Caco-2 (cell line): ENCODE data around the gene C2orf78. TPM values are rescaled to one million over a fixed set of nuclear protein-coding genes. Genes with fewer than 3 reads are reported as not detected.
"Not testable (repeated sequence)": the region's sequence is repeated elsewhere in the genome, so short reads cannot be mapped to it uniquely, and the experiment has no call there.

Experiments used
- BruUV-seq: library from RNA; stranded (reverse); fragments of 400-500 nt; replicated peaks from 2 replicates; lab custom pipeline; 2021; lab: Mats Ljungman, UMichigan
- CTCF ChIA-PET: fragments of 300-600 bp; sonication (Branson Sonifier 250); formaldehyde crosslinking; loops from one replicate; lab custom pipeline; 2022; ENCODE audit warnings: antibody characterized with exemption; lab: Charles Lee
- POLR2A ChIA-PET: fragments of 300-600 bp; sonication (Branson Sonifier 250); formaldehyde crosslinking; loops from one replicate; lab custom pipeline; 2022; ENCODE audit warnings: antibody characterized with exemption; lab: Charles Lee
- DNase-seq, 2 experiments: peaks; one replicate each; pipeline versions ENCODE4 v3.0.0 to v3.0.0-alpha.2; 2020 to 2022
- H3K27me3 ChIP-seq: replicated peaks from 2 replicates; pipeline ENCODE4 v1.6.0; 2011; ENCODE audit warnings: low read length; ENCODE audit not compliant: control insufficient read depth, insufficient read depth
- H3K36me3 ChIP-seq: 2 replicates; pipeline ENCODE4 v1.5.1; 2011; ENCODE audit warnings: low read length; ENCODE audit not compliant: control insufficient read depth, insufficient read depth
- H3K4me1 ChIP-seq: fragments of 250-450 bp; sonication (Bioruptor Pico); 2 replicates; pipeline ENCODE4 v1.5.1; 2020; ENCODE audit warnings: mild to moderate bottlenecking
- H3K4me3 ChIP-seq: 2 replicates; pipeline ENCODE4 v1.5.1; 2011; ENCODE audit warnings: low read depth, mild to moderate bottlenecking, control low read depth, low read length
- H3K9me3 ChIP-seq: fragments of 250-450 bp; sonication (Bioruptor Pico); 2 replicates; pipeline ENCODE4 v1.5.1; 2020; ENCODE audit warnings: mild to moderate bottlenecking, moderate library complexity
- H3K27ac Mint-ChIP-seq: one replicate; pipeline ENCODE4 v1.8.0; 2022; ENCODE audit warnings: mixed read lengths; ENCODE audit not compliant: unreplicated experiment
- H3K27me3 Mint-ChIP-seq: one replicate; pipeline ENCODE4 v1.8.0; 2022; ENCODE audit warnings: mixed read lengths; ENCODE audit not compliant: insufficient read depth, unreplicated experiment
- H3K36me3 Mint-ChIP-seq: one replicate; pipeline ENCODE4 v1.8.0; 2022; ENCODE audit warnings: mild to moderate bottlenecking, mixed read lengths; ENCODE audit not compliant: insufficient read depth, unreplicated experiment
- H3K4me1 Mint-ChIP-seq: one replicate; pipeline ENCODE4 v1.8.0; 2022; ENCODE audit warnings: low read depth, mixed read lengths; ENCODE audit not compliant: unreplicated experiment
- H3K4me3 Mint-ChIP-seq: one replicate; pipeline ENCODE4 v1.8.0; 2022; ENCODE audit warnings: mild to moderate bottlenecking, moderate library complexity, mixed read lengths; ENCODE audit not compliant: unreplicated experiment
- H3K9me3 Mint-ChIP-seq: one replicate; pipeline ENCODE4 v1.8.0; 2022; ENCODE audit warnings: mixed read lengths; ENCODE audit not compliant: unreplicated experiment
- CTCF ChIP-seq, 2 experiments: fragments of 200-600 bp in 1 of 2; IDR thresholded peaks; 1 replicate in 1 of 2; 2 replicates in 1 of 2; pipeline versions ENCODE4 v1.5.1 to v1.8.0; 2011 to 2022; ENCODE audit warnings: antibody characterized with exemption in 1 of 2, control low read depth in 1 of 2, inconsistent platforms in 1 of 2, low read depth in 1 of 2, low read length in 1 of 2, mild to moderate bottlenecking in 1 of 2, moderate library complexity in 1 of 2; ENCODE audit not compliant: insufficient read depth in 1 of 2, severe bottlenecking in 1 of 2, unreplicated experiment in 1 of 2
- intact Hi-C: fragments of 100-400 bp; cut with micrococcal nuclease; formaldehyde crosslinking; loops from one replicate; pipeline ENCODE4 v1.10.0; 2022; ENCODE audit not compliant: unreplicated experiment
- total RNA-seq: library from RNA; stranded (reverse); gene quantifications from 2 replicates; pipeline ENCODE4 v1.2.3, GENCODE V29; 2022

Gene C2orf78
- total RNA-seq, 1 experiment from 2014 or later, result not detected

- Mint-ChIP-seq H3K27ac (peak overlapping the region; percentile 89), H3K27me3 (no peaks in the 10 kb centered on the region), H3K4me3 (peak overlapping the region; percentile 93), H3K9me3 (no peaks in the 10 kb centered on the region), H3K36me3 (no peaks in the 10 kb centered on the region), H3K4me1 (peaks cover 6% of the 10 kb centered on the region)
- no peak for TF ChIP-seq CTCF (IDR thresholded peaks at IDR 0.05; ENCODE audit: insufficient read depth in 1 of 2, low read depth in 1 of 2, low read length in 1 of 2, severe bottlenecking in 1 of 2, unreplicated experiment in 1 of 2)
- POLR2A ChIA-PET, result interaction anchor here (0.9 kb wide), 1 partner anchor 216 kb away, joined by 3 read pairs; no protein-coding TSS in a partner anchor
- DNase-seq, result no peak
- Histone ChIP-seq H3K9me3 (no peaks in the 10 kb centered on the region), H3K4me1 (peaks cover 5% of the 10 kb centered on the region; the same call in 1 of the 2 replicates), H3K4me3 (peak overlapping the region; percentile 94), H3K36me3 (peaks cover 1% of the 10 kb centered on the region; the same call in 1 of the 2 replicates), H3K27me3 (no peaks in the 10 kb centered on the region)
- intact Hi-C loops, result loop anchor here (1.0 kb wide), 1 partner anchor 43 kb away; the partner anchor contains the start of gene TPRKB
- BruUV-seq, result no TSS peak
- CTCF ChIA-PET, result no interaction called here
Observed at GRCh38 chr2:73780237-73780582, 3.8 kb upstream of the C2orf78 start.

- H3K27me3 ChIP-seq, H3K4me3 ChIP-seq, BruUV-seq, POLR2A ChIA-PET, H3K9me3 Mint-ChIP-seq, H3K36me3 ChIP-seq, CTCF ChIA-PET, H3K4me1 ChIP-seq, H3K27me3 Mint-ChIP-seq, H3K27ac Mint-ChIP-seq, H3K4me1 Mint-ChIP-seq, H3K9me3 ChIP-seq, intact Hi-C loops, H3K36me3 Mint-ChIP-seq, DNase-seq, H3K4me3 Mint-ChIP-seq: not testable (repeated sequence)
Observed at GRCh38 chr2:73783402-73783801, 581 bp upstream of the C2orf78 start.

DNA sequence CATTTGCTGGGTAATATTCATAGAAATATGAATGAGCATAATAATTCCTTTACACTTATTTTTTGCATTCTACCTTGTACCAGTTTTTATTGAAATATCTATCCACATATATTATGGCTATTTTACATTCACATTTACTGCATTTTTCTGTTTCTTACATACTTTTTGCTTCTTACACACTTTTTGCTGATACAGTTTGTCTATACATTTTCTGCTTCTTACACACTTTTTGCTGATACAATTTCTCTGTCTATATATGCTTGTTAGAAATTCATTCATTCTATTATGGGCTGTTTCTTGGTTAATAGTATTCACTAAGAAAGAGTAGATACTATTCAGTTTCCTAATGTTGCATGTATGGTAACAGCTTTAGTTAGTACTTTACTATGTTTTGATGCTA lies 27.9 kb downstream of the C2orf78 start:
- BruUV-seq, result no TSS peak
- ChIA-PET CTCF (no interaction called here), POLR2A (interaction anchor here (0.7 kb wide), 1 partner anchor 118 kb away, joined by 4 read pairs; no protein-coding TSS in a partner anchor)
- Mint-ChIP-seq H3K9me3 (no peaks in the 10 kb centered on the region), H3K4me3 (no peak overlapping the region), H3K36me3 (no peaks in the 10 kb centered on the region), H3K27me3 (peaks cover 3% of the 10 kb centered on the region), H3K4me1 (no peaks in the 10 kb centered on the region), H3K27ac (no peak overlapping the region)
- Histone ChIP-seq H3K27me3 (no peaks in the 10 kb centered on the region), H3K4me1 (0 out of 2 replicates have a peak, but pooled peaks cover 2% of the 10 kb centered on the region), H3K36me3 (no peaks in the 10 kb centered on the region), H3K9me3 (no peaks in the 10 kb centered on the region), H3K4me3 (no peak overlapping the region)
- no peak for DNase-seq
- TF ChIP-seq CTCF (IDR thresholded peaks at IDR 0.05; ENCODE audit: insufficient read depth in 1 of 2, low read depth in 1 of 2, low read length in 1 of 2, severe bottlenecking in 1 of 2, unreplicated experiment in 1 of 2), result no peak
- intact Hi-C loops, result no loop called here
